GM23338 (cell line): ENCODE data around the gene ATF7IP2. TPM values are rescaled to one million over a fixed set of nuclear protein-coding genes. Genes with fewer than 3 reads are reported as not detected.

Experiments
- ATAC-seq: fragments of 200-7000 bp; cut with Tn5 transposase; 3 replicates; pipeline ENCODE4 v1.9.1; 2020
- DNase-seq: peaks from one replicate; pipeline ENCODE4 v3.0.0-alpha.2; 2015; ENCODE audit warnings: low spot score
- H2AFZ ChIP-seq: fragments of 200-600 bp; sonication (generic); 2 replicates; pipeline ENCODE4 v1.8.0; 2016; ENCODE audit warnings: antibody characterized with exemption, mild to moderate bottlenecking, moderate library complexity
- H3F3A ChIP-seq: fragments of 200-600 bp; sonication (generic); replicated peaks from 2 replicates; pipeline ENCODE4 v1.8.0; 2017; ENCODE audit warnings: antibody characterized with exemption, mixed run types, low read depth
- H3K27ac ChIP-seq: fragments of 200-600 bp; sonication (generic); 2 replicates; pipeline ENCODE4 v1.6.1; 2016; ENCODE audit warnings: low read depth
- H3K27me3 ChIP-seq: fragments of 200-600 bp; sonication (generic); 2 replicates; pipeline ENCODE4 v1.8.0; 2016; ENCODE audit warnings: mild to moderate bottlenecking, mixed run types, moderate library complexity; ENCODE audit not compliant: insufficient read depth
- H3K36me3 ChIP-seq: fragments of 200-600 bp; sonication (generic); 2 replicates; pipeline ENCODE4 v1.8.0; 2016; ENCODE audit warnings: mild to moderate bottlenecking; ENCODE audit not compliant: insufficient read depth
- H3K4me1 ChIP-seq: fragments of 200-600 bp; sonication (generic); 2 replicates; pipeline ENCODE4 v1.8.0; 2016; ENCODE audit warnings: mild to moderate bottlenecking, moderate library complexity; ENCODE audit not compliant: insufficient read depth
- H3K4me2 ChIP-seq: fragments of 200-600 bp; sonication (generic); 2 replicates; pipeline ENCODE4 v1.7.1; 2017; ENCODE audit warnings: mixed run types
- H3K4me3 ChIP-seq: fragments of 200-600 bp; sonication (generic); 2 replicates; pipeline ENCODE4 v1.6.1; 2016; ENCODE audit warnings: mixed run types
- H3K79me2 ChIP-seq: fragments of 200-600 bp; sonication (generic); replicated peaks from 2 replicates; pipeline ENCODE4 v1.8.0; 2017; ENCODE audit warnings: mild to moderate bottlenecking; ENCODE audit not compliant: insufficient read depth
- H3K9me2 ChIP-seq: fragments of 200-600 bp; sonication (generic); 2 replicates; pipeline ENCODE4 v1.8.0; 2017; ENCODE audit not compliant: insufficient read depth
- H4K20me1 ChIP-seq: fragments of 200-600 bp; sonication (generic); replicated peaks from 2 replicates; pipeline ENCODE4 v1.8.0; 2017; ENCODE audit warnings: mild to moderate bottlenecking; ENCODE audit not compliant: insufficient read depth
- H3K27ac Mint-ChIP-seq: 2 replicates; pipeline ENCODE4 v1.8.0; 2020; ENCODE audit warnings: inconsistent platforms, mild to moderate bottlenecking, moderate library complexity, mixed read lengths
- H3K27me3 Mint-ChIP-seq: 3 replicates; pipeline ENCODE4 v1.8.0; 2022; ENCODE audit warnings: low read depth, mild to moderate bottlenecking, moderate library complexity, mixed read lengths, inconsistent platforms; ENCODE audit not compliant: insufficient read depth, poor library complexity
- H3K36me3 Mint-ChIP-seq: 3 replicates; pipeline ENCODE4 v1.8.0; 2021; ENCODE audit warnings: low read depth, mild to moderate bottlenecking, inconsistent platforms, moderate library complexity, mixed read lengths
- H3K4me1 Mint-ChIP-seq: 3 replicates; pipeline ENCODE4 v1.8.0; 2020; ENCODE audit warnings: mild to moderate bottlenecking, inconsistent platforms, mixed read lengths
- H3K4me3 Mint-ChIP-seq: 3 replicates; pipeline ENCODE4 v1.8.0; 2021; ENCODE audit warnings: moderate library complexity, mild to moderate bottlenecking, inconsistent platforms, mixed read lengths
- H3K9me3 Mint-ChIP-seq: 3 replicates; pipeline ENCODE4 v1.8.0; 2020; ENCODE audit warnings: moderate library complexity, mild to moderate bottlenecking, inconsistent platforms, mixed read lengths
- CREB1 ChIP-seq: fragments of 250-450 bp; sonication (Bioruptor Pico); IDR thresholded peaks from 2 replicates; pipeline ENCODE4 v1.5.0; 2020; ENCODE audit warnings: low read depth, mild to moderate bottlenecking, moderate library complexity
- EZH2 ChIP-seq: fragments of 200-600 bp; sonication (generic); IDR thresholded peaks from one replicate; pipeline ENCODE4 v1.8.0; 2017; ENCODE audit warnings: antibody characterized with exemption, mild to moderate bottlenecking, low read depth; ENCODE audit not compliant: unreplicated experiment
- EZH2phosphoT487 ChIP-seq: fragments of 200-600 bp; sonication (generic); IDR thresholded peaks from one replicate; pipeline ENCODE4 v1.8.1; 2018; ENCODE audit warnings: antibody characterized with exemption; ENCODE audit not compliant: unreplicated experiment
- JUNB ChIP-seq: IDR thresholded peaks from one replicate; pipeline ENCODE4 v1.6.1; 2016; ENCODE audit warnings: antibody characterized with exemption; ENCODE audit not compliant: unreplicated experiment
- NANOG ChIP-seq: IDR thresholded peaks from 2 replicates; pipeline ENCODE4 v1.6.1; 2016; ENCODE audit warnings: antibody characterized with exemption, borderline replicate concordance
- STAT1 ChIP-seq: IDR thresholded peaks from one replicate; pipeline ENCODE4 v1.6.1; 2016; ENCODE audit warnings: antibody characterized with exemption; ENCODE audit not compliant: unreplicated experiment
- ZNF331 ChIP-seq: fragments of 250-450 bp; sonication (Bioruptor Pico); IDR thresholded peaks from 2 replicates; pipeline ENCODE4 v1.5.0; 2020; ENCODE audit warnings: low read depth, mild to moderate bottlenecking, moderate library complexity
- polyA plus RNA-seq: library from polyadenylated mRNA; unstranded; fragments of >200 nt; fragmentation: Nextera tagmentation; extraction: Ambion mirVana; gene quantifications from 2 replicates; pipeline ENCODE4 v1.2.1, GENCODE V29; 2016
- total RNA-seq: library from RNA; depleted of rRNA; stranded (reverse); fragments of >200 nt; shearing (Covaris generic); gene quantifications from 2 replicates; pipeline ENCODE4 v1.2.3, GENCODE V29; 2014
- TF ChIP-seq, protein P1 (sequence below), 2 experiments: fragments of 200-600 bp in 1 of 2; sonication (generic) in 1 of 2; conservative IDR thresholded peaks; 2 replicates each; pipeline versions ENCODE4 v1.5.1 to v1.6.1; 2016 to 2017; ENCODE audit warnings: antibody characterized with exemption in 2 of 2, low read depth in 2 of 2, mild to moderate bottlenecking in 2 of 2, moderate library complexity in 1 of 2
- TF ChIP-seq, protein P2 (sequence below): fragments of 250-450 bp; sonication (Bioruptor Pico); IDR thresholded peaks from 2 replicates; pipeline ENCODE4 v1.5.0; 2020; ENCODE audit warnings: mild to moderate bottlenecking, moderate library complexity
- TF ChIP-seq, protein P3 (sequence below): IDR thresholded peaks from 2 replicates; pipeline ENCODE4 v1.6.1; 2016; ENCODE audit warnings: antibody characterized with exemption

ATF7IP2 gene
- total and polyA plus RNA-seq, 2 experiments from 2014 or later: 27.9 to 55.7 TPM

DNA sequence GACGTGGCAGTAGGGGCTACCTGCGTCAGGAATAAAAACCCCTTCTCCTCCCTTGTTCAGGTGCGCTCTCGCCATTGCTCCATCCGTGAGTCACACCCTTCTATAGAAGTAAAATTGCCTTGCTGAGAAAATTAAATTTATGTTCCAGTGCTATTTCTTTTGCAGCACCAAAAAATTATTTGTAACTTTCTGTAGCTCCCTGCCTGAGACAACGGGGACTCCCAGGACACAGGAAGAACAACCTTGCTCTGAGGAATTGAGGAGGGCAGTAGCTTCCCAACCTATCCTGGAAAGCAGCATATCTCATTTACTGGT lies 109.1 kb downstream of the ATF7IP2 start:
- Mint-ChIP-seq H3K4me1 (no peaks in the 10 kb centered on the region; the same call in 2 of the 3 replicates), H3K27ac (no peak overlapping the region)

More for the DNA sequence above, 109.1 kb downstream of the ATF7IP2 start:
- Histone ChIP-seq H3F3A (0 out of 2 replicates have a peak, but pooled peaks cover 2% of the 10 kb centered on the region), H4K20me1 (no peaks in the 10 kb centered on the region), H3K4me2 (no peak overlapping the region), H3K27me3 (no peaks in the 10 kb centered on the region), H3K4me3 (no peak overlapping the region), H3K79me2 (no peaks in the 10 kb centered on the region), H3K36me3 (no peaks in the 10 kb centered on the region; the same call in 1 of the 2 replicates), H3K4me1 (no peaks in the 10 kb centered on the region), H3K9me2 (0 out of 2 replicates have a peak, but pooled peaks cover 4% of the 10 kb centered on the region), H2AFZ (no peak overlapping the region), H3K27ac (no peak overlapping the region)
- Mint-ChIP-seq H3K27me3 (peaks cover 5% of the 10 kb centered on the region), H3K36me3 (peaks cover 16% of the 10 kb centered on the region; the same call in 2 of the 3 replicates), H3K4me3 (no peak overlapping the region), H3K9me3 (peaks cover 30% of the 10 kb centered on the region)
- TF ChIP-seq EZH2 (no peak), ZNF331 (CRISPR knock-in tag) (no peak), NANOG (no peak), CREB1 (CRISPR knock-in tag) (no peak), STAT1 (no peak), JUNB (no peak), EZH2phosphoT487 (no peak)
- TF ChIP-seq, protein P1, sequence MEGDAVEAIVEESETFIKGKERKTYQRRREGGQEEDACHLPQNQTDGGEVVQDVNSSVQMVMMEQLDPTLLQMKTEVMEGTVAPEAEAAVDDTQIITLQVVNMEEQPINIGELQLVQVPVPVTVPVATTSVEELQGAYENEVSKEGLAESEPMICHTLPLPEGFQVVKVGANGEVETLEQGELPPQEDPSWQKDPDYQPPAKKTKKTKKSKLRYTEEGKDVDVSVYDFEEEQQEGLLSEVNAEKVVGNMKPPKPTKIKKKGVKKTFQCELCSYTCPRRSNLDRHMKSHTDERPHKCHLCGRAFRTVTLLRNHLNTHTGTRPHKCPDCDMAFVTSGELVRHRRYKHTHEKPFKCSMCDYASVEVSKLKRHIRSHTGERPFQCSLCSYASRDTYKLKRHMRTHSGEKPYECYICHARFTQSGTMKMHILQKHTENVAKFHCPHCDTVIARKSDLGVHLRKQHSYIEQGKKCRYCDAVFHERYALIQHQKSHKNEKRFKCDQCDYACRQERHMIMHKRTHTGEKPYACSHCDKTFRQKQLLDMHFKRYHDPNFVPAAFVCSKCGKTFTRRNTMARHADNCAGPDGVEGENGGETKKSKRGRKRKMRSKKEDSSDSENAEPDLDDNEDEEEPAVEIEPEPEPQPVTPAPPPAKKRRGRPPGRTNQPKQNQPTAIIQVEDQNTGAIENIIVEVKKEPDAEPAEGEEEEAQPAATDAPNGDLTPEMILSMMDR (conservative IDR thresholded peaks at IDR 0.05; ENCODE audit: low read depth in 2 of 2): no peak
- TF ChIP-seq, protein P2, sequence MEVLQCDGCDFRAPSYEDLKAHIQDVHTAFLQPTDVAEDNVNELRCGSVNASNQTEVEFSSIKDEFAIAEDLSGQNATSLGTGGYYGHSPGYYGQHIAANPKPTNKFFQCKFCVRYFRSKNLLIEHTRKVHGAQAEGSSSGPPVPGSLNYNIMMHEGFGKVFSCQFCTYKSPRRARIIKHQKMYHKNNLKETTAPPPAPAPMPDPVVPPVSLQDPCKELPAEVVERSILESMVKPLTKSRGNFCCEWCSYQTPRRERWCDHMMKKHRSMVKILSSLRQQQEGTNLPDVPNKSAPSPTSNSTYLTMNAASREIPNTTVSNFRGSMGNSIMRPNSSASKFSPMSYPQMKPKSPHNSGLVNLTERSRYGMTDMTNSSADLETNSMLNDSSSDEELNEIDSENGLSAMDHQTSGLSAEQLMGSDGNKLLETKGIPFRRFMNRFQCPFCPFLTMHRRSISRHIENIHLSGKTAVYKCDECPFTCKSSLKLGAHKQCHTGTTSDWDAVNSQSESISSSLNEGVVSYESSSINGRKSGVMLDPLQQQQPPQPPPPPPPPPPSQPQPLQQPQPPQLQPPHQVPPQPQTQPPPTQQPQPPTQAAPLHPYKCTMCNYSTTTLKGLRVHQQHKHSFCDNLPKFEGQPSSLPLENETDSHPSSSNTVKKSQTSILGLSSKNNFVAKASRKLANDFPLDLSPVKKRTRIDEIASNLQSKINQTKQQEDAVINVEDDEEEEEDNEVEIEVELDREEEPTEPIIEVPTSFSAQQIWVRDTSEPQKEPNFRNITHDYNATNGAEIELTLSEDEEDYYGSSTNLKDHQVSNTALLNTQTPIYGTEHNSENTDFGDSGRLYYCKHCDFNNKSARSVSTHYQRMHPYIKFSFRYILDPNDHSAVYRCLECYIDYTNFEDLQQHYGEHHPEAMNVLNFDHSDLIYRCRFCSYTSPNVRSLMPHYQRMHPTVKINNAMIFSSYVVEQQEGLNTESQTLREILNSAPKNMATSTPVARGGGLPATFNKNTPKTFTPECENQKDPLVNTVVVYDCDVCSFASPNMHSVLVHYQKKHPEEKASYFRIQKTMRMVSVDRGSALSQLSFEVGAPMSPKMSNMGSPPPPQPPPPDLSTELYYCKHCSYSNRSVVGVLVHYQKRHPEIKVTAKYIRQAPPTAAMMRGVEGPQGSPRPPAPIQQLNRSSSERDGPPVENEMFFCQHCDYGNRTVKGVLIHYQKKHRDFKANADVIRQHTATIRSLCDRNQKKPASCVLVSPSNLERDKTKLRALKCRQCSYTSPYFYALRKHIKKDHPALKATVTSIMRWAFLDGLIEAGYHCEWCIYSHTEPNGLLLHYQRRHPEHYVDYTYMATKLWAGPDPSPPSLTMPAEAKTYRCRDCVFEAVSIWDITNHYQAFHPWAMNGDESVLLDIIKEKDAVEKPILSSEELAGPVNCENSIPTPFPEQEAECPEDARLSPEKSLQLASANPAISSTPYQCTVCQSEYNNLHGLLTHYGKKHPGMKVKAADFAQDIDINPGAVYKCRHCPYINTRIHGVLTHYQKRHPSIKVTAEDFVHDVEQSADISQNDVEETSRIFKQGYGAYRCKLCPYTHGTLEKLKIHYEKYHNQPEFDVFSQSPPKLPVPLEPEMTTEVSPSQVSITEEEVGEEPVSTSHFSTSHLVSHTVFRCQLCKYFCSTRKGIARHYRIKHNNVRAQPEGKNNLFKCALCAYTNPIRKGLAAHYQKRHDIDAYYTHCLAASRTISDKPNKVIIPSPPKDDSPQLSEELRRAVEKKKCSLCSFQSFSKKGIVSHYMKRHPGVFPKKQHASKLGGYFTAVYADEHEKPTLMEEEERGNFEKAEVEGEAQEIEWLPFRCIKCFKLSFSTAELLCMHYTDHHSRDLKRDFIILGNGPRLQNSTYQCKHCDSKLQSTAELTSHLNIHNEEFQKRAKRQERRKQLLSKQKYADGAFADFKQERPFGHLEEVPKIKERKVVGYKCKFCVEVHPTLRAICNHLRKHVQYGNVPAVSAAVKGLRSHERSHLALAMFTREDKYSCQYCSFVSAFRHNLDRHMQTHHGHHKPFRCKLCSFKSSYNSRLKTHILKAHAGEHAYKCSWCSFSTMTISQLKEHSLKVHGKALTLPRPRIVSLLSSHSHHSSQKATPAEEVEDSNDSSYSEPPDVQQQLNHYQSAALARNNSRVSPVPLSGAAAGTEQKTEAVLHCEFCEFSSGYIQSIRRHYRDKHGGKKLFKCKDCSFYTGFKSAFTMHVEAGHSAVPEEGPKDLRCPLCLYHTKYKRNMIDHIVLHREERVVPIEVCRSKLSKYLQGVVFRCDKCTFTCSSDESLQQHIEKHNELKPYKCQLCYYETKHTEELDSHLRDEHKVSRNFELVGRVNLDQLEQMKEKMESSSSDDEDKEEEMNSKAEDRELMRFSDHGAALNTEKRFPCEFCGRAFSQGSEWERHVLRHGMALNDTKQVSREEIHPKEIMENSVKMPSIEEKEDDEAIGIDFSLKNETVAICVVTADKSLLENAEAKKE: no peak
- TF ChIP-seq, protein P3, sequence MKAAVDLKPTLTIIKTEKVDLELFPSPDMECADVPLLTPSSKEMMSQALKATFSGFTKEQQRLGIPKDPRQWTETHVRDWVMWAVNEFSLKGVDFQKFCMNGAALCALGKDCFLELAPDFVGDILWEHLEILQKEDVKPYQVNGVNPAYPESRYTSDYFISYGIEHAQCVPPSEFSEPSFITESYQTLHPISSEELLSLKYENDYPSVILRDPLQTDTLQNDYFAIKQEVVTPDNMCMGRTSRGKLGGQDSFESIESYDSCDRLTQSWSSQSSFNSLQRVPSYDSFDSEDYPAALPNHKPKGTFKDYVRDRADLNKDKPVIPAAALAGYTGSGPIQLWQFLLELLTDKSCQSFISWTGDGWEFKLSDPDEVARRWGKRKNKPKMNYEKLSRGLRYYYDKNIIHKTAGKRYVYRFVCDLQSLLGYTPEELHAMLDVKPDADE: no peak
- no peak for ATAC-seq
- DNase-seq: no peak
